AG04450 (cell line): ENCODE results near the gene OSGEP. TPM values are rescaled to one million over a fixed set of nuclear protein-coding genes. Genes with fewer than 3 reads are reported as not detected.
"Not testable (repeated sequence)": the region's sequence is repeated elsewhere in the genome, so short reads cannot be mapped to it uniquely, and the experiment has no call there.

Source experiments
- CTCF ChIA-PET: fragments of 300-600, 350-600 bp; formaldehyde crosslinking; extraction: SDS; loops from one replicate; lab custom pipeline; 2022; ENCODE audit warnings: antibody characterized with exemption, inconsistent platforms; lab: Charles Lee
- POLR2A ChIA-PET: fragments of 350-600 bp; formaldehyde crosslinking; extraction: SDS; loops from one replicate; lab custom pipeline; 2021; ENCODE audit warnings: antibody characterized with exemption, inconsistent platforms; lab: Yijun Ruan, JAX
- DNase-seq: peaks from one replicate; pipeline ENCODE4 v3.0.0-alpha.2; 2011; ENCODE audit warnings: low read depth, low spot score
- H3K27ac ChIP-seq: one replicate; pipeline ENCODE4 v1.5.1; 2012; ENCODE audit warnings: low read depth, low read length, control low read depth
- H3K27me3 ChIP-seq: one replicate; pipeline ENCODE4 v1.6.0; 2012; ENCODE audit warnings: low read length; ENCODE audit not compliant: control insufficient read depth, insufficient read depth
- H3K4me3 ChIP-seq: 2 replicates; pipeline ENCODE4 v1.5.1; 2011; ENCODE audit warnings: mild to moderate bottlenecking, low read depth, low read length, control low read depth
- H3K9me3 ChIP-seq: 2 replicates; pipeline ENCODE4 v1.5.1; 2012; ENCODE audit warnings: low read length; ENCODE audit not compliant: control insufficient read depth, insufficient read depth
- CTCF ChIP-seq: IDR thresholded peaks from 2 replicates; pipeline ENCODE4 v1.5.1; 2011; ENCODE audit warnings: low read depth, low read length, control low read depth, inconsistent platforms
- polyA plus RNA-seq: library from polyadenylated mRNA; depleted of rRNA; stranded (reverse); fragments of >200 nt; gene quantifications from 2 replicates; pipeline ENCODE4 v1.2.3, GENCODE V29; 2011

OSGEP gene
- polyA plus RNA-seq, 1 experiment = 29.2 TPM

- Histone ChIP-seq H3K27ac (peak overlapping the region; percentile 78), H3K9me3 (no peaks in the 10 kb centered on the region; the same call in 1 of the 2 replicates), H3K4me3 (peak overlapping the region; percentile 94), H3K27me3 (no peaks in the 10 kb centered on the region)
- CTCF ChIA-PET = interaction anchor here (0.7 to 1.6 kb wide), 4 partner anchors 9 to 147 kb away, joined by 3 to 11 read pairs (median 4); no protein-coding TSS in a partner anchor
- POLR2A ChIA-PET = interaction anchor here (0.5 to 1.7 kb wide), 5 partner anchors 9 to 796 kb away, joined by 3 to 25 read pairs (median 9); partner anchors contain the start of genes PARP2 and PNP
- no peak for DNase-seq
- no peak for TF ChIP-seq CTCF
Measured at GRCh38 chr14:20460458-20461224, 6.0 kb upstream of the OSGEP start.

GRCh38 chr14:20458031-20458789 is 3.6 kb upstream of the OSGEP start:
- no peak for DNase-seq
- no peak for TF ChIP-seq CTCF
- Histone ChIP-seq H3K4me3 (no peak overlapping the region), H3K27me3 (no peaks in the 10 kb centered on the region), H3K27ac (no peak overlapping the region), H3K9me3 (no peaks in the 10 kb centered on the region; the same call in 1 of the 2 replicates)
- POLR2A ChIA-PET = no interaction called here
- CTCF ChIA-PET = interaction anchor here (0.6 kb wide), 1 partner anchor 147 kb away, joined by 3 read pairs; no protein-coding TSS in a partner anchor

- Histone ChIP-seq H3K9me3 (no peaks in the 10 kb centered on the region; the same call in 1 of the 2 replicates), H3K4me3 (no peak overlapping the region), H3K27me3 (no peaks in the 10 kb centered on the region), H3K27ac (no peak overlapping the region)
- POLR2A ChIA-PET = no interaction called here
- CTCF ChIA-PET = interaction anchor here (1.2 kb wide), 1 partner anchor 129 kb away, joined by 3 read pairs; no protein-coding TSS in a partner anchor
- no peak for TF ChIP-seq CTCF
- no peak for DNase-seq
Measured at GRCh38 chr14:20456971-20457370, 2.4 kb upstream of the OSGEP start.

- H3K27me3 ChIP-seq = no peaks in the 10 kb centered on the region
- no peaks in the 10 kb centered on the region; the same call in 1 of the 2 replicates for H3K9me3 ChIP-seq
- peak overlapping the region; percentile 99 for H3K27ac ChIP-seq
- DNase-seq = peak; percentile 72
- TF ChIP-seq CTCF = no peak
- POLR2A ChIA-PET = interaction anchor here (0.6 to 2.1 kb wide), 10 partner anchors 9 to 123 kb away, joined by 3 to 30 read pairs (median 4); partner anchors contain the start of genes PARP2, PNP and TEP1
- H3K4me3 ChIP-seq = peak overlapping the region; percentile 91
- CTCF ChIA-PET = interaction anchor here (1.1 to 4.0 kb wide), 4 partner anchors 41 to 151 kb away, joined by 3 to 30 read pairs (median 3); partner anchors contain the start of gene PARP2
Measured at GRCh38 chr14:20455355-20456300, 1.0 kb upstream of the OSGEP start.

GRCh38 chr14:20452831-20453230 is 1.8 kb downstream of the OSGEP start:
- H3K4me3 ChIP-seq, H3K9me3 ChIP-seq, H3K27ac ChIP-seq, DNase-seq, POLR2A ChIA-PET, H3K27me3 ChIP-seq: not testable (repeated sequence)
- CTCF ChIA-PET = interaction anchor here (0.7 to 4.0 kb wide), 2 partner anchors 38 to 161 kb away, joined by 3 to 30 read pairs; no protein-coding TSS in a partner anchor
